NCI-H1694 treated with DMSO at 0.1 percent for 48 hours (cell line): ENCODE measurements around the gene C1orf35.

ENCODE experiments used
- DNase-seq: peaks from one replicate; lab custom pipeline; 2025; lab: John Stamatoyannopoulos, UW

Gene C1orf35

DNA sequence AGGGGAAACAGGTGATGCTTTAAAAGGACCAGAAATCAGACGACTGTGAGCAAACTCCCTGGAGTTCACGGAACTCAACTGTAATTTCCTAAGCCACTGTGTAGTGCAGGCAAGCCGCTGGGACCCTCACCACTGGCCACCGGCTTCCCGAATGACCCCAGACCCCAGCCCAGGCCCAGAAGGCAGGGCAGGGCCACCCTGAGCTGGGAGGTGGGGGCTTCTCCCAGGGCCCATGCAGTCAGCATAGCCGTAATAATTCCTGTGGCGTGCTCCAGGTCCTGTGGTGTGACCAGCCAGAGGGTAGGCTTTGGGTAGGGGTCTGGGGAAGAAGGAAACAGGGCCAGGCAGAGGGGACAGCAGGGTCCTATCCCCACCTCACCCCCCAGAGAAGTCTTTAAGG lies 24.1 kb downstream of the C1orf35 start:
- DNase-seq: no peak

DNA sequence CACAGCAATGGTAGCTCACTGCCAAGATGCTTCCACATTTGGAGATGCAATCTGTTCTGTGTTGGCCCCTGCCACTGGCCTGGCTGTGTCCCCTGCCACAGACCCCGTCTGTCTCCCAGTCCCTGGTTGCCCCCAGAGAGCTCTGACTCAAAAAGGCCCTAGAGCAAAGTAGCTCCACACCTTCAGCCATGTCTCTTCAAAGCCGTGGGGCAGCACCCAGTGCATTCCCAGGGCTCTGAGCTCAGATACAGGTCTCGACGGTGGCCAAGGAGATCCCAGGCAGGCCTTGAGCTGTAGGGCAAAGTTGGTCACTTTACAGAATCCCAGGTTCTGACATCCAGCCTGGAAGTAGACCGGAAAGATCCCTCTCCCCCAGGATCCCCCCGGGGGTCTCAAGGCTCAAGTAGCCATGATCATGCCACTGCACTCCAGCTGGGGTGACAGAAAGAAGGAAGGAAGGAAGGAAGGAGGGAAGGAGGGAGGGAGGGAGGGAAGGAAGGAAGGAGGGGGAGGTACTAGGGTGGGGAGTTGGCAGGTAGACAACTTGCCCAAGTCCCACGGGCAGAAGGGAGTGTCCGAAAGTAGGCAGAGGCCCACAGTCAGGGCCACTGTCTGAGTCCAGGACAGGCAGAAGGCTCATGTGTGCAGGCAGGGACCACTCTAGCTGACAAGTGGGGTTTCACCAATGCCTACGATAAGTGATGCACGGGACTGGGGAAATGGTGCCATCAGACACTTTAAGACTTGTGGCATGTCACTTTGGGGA lies 25.4 kb downstream of the C1orf35 start:
- no peak for DNase-seq

DNA sequence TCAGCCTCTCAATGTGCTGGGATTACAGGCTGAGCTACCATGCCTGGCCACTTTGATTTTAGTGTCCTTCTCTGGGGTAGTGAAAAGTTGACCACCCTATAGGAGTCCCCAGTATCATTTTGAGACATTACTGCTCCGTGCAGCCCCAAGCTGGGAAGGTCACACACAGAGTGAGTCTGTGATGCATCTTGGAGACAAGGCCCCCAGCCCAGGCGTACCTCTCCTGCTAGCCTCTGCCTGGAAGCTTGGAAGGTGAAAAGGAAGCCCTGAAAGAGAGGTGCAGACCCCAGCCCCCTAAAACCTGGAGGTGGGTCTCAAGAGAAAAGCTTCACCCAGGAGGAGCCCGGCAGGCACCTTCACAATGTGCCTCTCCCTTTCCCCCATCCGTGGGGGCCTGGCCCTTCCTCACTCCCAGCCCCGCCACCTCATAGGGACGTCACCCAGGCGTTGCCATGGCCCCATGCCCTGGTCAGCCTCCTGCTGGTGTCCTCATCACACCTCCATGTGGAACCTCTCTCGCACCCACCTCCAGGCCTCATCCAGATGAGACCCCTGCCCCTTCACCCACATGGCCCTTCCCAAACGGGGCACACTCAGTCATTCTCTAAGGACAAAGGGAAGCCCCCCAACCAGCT lies 26.2 kb downstream of the C1orf35 start:
- no peak for DNase-seq

- no peak for DNase-seq
Observed at GRCh38 chr1:228075801-228076271, 27.3 kb downstream of the C1orf35 start.

GRCh38 chr1:228074954-228075730 lies 28.0 kb downstream of the C1orf35 start:
- DNase-seq: no peak

DNA sequence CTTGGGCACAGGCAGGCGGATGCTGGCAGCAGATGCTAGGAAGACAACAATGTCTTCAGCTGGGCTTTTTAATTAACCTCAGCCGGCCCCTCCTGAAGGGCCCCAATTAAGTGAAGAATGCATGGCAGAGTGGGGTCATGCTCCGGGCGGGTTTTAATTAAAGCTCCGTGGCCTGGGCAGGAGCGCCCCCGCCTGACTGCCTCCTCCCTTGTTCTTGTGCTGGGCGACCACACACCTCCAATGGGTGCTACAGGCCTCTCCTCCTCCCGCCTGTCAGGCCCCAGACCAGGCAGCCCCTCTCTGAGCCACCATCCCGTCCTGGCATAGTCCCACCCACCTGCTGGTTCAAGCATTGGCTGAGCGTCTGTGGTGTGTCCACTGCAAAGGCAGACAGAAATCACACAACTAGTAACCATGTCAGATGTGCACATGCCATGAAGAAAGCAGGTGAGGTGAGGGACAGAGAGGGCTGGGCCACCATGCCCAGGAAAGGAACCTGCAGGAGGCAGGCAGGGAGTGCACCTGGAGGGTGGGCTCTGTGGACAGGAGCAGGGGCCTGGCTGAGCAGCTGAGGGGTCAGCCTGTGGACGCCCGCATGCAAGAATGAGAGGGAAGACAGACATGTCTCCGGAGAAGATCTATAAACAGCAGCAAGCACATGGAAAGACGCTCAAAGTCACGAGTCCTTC lies 29.1 kb downstream of the C1orf35 start:
- no peak for DNase-seq

DNA sequence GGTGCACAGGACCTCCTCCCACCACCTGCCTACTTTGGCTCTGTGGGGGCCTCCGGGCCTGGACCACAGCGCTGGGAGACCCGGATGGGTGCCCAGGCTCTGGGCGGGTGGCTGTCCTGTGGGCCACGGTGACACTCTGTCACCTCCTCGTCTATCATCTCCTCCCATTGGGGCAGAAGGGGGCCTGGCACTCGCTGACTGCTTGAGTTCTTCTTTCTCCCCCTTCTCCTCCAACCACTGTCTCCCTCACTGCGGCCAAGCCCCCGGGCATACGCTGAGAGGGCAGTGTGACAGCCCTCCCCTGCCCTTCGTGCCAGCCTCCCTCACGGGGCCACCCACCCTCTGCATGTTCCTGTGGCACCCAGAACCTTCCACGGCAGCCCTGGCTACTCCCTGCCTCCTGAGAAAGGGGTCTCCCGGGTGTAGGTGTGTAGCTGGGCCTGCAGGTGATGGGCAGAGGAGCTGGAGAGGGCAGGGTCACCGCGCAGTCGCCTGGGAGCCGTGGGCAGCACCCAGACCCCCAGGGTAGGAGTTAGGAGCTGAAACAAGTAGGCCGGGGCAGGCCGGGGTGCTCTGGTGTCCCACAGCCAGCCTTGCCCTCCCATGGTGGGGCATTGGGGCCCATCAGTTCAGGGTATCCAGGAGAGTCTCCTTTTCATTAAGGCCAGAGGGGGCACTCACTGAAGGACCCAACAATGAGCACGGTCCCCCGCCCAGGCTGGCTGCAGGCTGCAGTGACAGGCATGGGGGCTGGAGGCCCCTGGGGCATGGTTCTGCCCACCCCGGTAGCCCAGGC lies 29.9 kb downstream of the C1orf35 start:
- DNase-seq: no peak

GRCh38 chr1:228072658-228073043 lies 30.5 kb downstream of the C1orf35 start:
- DNase-seq: no peak

- DNase-seq: no peak
Observed at GRCh38 chr1:228071839-228072657, 31.1 kb downstream of the C1orf35 start.

GRCh38 chr1:228070851-228071250 lies 32.3 kb downstream of the C1orf35 start:
- no peak for DNase-seq

GRCh38 chr1:228070173-228070572 lies 33.0 kb downstream of the C1orf35 start:
- no peak for DNase-seq

DNA sequence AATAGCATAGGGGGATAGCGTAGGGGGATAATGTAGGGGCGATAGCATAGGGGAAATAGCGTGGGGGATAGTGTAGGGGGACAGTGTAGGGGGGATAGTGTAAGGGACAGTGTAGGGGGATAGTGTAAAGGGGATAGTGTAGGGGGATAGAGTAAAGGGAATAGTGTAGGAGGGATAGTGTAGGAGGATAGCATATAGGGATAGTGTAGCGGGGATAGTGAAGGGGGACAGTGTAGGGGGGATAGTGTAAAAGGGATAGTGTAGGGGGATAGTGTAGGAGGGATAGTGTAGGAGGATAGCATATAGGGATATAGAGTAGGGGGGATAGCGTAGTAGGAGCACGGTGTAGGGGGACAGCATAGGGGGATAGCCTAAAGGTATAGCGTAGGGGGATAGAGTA lies 34.8 kb downstream of the C1orf35 start:
- no peak for DNase-seq

DNA sequence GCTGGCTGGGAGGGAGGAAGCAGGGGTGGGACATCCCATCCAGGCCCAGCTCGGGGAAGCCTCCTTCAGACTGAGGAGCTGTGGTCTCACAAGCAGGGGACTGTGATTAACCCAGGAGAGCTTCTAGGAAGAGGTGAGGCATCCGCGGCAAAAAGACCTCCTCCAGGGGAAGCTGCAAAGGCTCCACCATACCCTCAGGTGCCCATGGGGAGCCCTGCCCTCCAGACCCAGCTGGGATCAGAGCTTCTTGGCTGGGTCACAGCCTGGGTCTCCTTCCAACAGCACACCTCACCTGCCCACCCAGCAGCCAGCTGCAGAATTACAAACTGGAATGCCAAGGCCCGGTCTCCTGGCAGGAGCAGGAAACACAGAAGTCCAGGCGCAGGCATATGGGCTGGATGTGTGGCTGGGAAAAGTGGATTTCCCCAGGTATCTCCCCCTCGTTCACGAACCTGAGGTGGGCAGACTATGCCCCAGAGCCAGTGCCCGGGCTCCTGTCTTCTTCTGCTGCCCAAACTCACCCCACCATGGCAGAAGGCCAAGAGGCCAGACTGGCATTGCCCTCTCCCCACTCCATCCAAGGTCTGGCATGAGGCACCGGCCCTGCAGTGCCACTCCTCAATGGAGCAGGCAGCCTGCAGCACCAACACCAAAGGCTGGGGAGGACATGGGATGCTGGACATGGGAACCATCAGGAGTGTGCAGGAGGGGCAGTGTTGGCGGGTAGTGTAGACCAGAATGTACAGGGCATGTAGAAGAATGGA lies 36.1 kb downstream of the C1orf35 start:
- DNase-seq: no peak

DNA sequence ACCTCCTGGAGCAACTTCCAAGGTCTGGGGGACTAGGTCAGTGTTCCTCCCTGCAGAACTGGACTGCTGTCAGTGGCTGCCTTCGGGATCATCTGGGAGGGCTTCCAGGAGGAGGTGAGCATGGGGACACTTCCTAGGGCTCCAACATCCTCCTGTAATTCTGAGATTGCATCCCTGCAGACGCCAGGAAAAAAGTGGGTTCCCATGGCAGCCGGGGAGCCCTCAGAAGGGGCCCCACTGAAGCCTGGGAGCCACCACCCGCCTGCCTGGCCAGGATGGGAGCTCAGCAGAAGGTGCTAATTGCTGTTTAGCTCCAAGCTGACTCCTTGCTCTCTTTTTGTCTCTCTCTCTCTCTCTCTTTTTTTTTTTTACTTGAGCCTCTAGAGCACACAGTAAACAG lies 36.7 kb downstream of the C1orf35 start:
- DNase-seq: no peak

GRCh38 chr1:228065543-228066347 lies 37.4 kb downstream of the C1orf35 start:
- no peak for DNase-seq

DNA sequence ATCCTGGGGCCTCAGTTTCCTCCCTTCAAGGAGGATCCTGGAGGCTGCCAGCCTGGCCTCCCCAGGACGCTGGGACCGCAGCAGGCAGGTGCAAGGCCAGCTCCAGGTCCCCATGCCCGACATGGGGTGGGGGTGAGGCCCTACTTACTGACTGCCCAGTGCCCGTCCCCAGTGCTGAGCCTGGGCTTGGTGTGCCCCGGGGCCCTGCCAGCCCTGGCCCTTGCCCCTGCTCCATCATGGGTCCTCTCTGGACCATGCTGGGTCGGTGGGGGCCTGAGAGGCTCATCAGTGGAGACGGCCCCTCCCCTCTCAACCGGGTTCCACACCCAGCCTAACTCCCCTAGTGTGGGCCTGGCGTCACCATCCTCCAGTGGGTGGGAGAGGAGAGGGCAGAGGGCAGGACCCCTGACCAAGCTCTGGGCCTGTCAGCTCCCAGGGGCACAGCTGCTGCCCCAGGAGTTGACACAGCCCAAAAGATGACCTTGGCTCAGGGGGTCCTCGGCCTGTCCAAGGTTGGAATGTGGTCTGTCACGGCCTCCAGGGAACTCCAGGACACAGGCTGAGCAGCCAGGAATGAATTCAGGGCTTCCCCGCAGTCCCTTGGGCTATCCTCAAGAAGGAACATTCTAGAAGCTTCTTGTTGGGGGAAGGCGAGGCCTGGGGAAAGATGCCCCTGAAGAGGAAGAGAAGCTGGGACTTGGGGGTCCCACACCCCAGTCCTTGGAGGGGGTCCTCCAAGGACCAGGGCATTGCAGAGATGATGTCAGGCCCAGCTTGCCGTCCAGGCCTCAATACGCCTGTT lies 38.2 kb downstream of the C1orf35 start:
- DNase-seq: no peak

GRCh38 chr1:228064296-228064695 lies 38.8 kb downstream of the C1orf35 start:
- DNase-seq: no peak
